GM23338 (cell line): ENCODE measurements around the gene DCLK2. TPM values are rescaled to one million over a fixed set of nuclear protein-coding genes. Genes with fewer than 3 reads are reported as not detected.

ENCODE experiments used
- ATAC-seq: fragments of 200-7000 bp; cut with Tn5 transposase; 3 replicates; pipeline ENCODE4 v1.9.1; 2020
- DNase-seq: peaks from one replicate; pipeline ENCODE4 v3.0.0-alpha.2; 2015; ENCODE audit warnings: low spot score
- H2AFZ ChIP-seq: fragments of 200-600 bp; sonication (generic); 2 replicates; pipeline ENCODE4 v1.8.0; 2016; ENCODE audit warnings: antibody characterized with exemption, mild to moderate bottlenecking, moderate library complexity
- H3F3A ChIP-seq: fragments of 200-600 bp; sonication (generic); replicated peaks from 2 replicates; pipeline ENCODE4 v1.8.0; 2017; ENCODE audit warnings: antibody characterized with exemption, mixed run types, low read depth
- H3K27ac ChIP-seq: fragments of 200-600 bp; sonication (generic); 2 replicates; pipeline ENCODE4 v1.6.1; 2016; ENCODE audit warnings: low read depth
- H3K27me3 ChIP-seq: fragments of 200-600 bp; sonication (generic); 2 replicates; pipeline ENCODE4 v1.8.0; 2016; ENCODE audit warnings: mild to moderate bottlenecking, mixed run types, moderate library complexity; ENCODE audit not compliant: insufficient read depth
- H3K36me3 ChIP-seq: fragments of 200-600 bp; sonication (generic); 2 replicates; pipeline ENCODE4 v1.8.0; 2016; ENCODE audit warnings: mild to moderate bottlenecking; ENCODE audit not compliant: insufficient read depth
- H3K4me1 ChIP-seq: fragments of 200-600 bp; sonication (generic); 2 replicates; pipeline ENCODE4 v1.8.0; 2016; ENCODE audit warnings: mild to moderate bottlenecking, moderate library complexity; ENCODE audit not compliant: insufficient read depth
- H3K4me2 ChIP-seq: fragments of 200-600 bp; sonication (generic); 2 replicates; pipeline ENCODE4 v1.7.1; 2017; ENCODE audit warnings: mixed run types
- H3K4me3 ChIP-seq: fragments of 200-600 bp; sonication (generic); 2 replicates; pipeline ENCODE4 v1.6.1; 2016; ENCODE audit warnings: mixed run types
- H3K79me2 ChIP-seq: fragments of 200-600 bp; sonication (generic); replicated peaks from 2 replicates; pipeline ENCODE4 v1.8.0; 2017; ENCODE audit warnings: mild to moderate bottlenecking; ENCODE audit not compliant: insufficient read depth
- H3K9me2 ChIP-seq: fragments of 200-600 bp; sonication (generic); 2 replicates; pipeline ENCODE4 v1.8.0; 2017; ENCODE audit not compliant: insufficient read depth
- H4K20me1 ChIP-seq: fragments of 200-600 bp; sonication (generic); replicated peaks from 2 replicates; pipeline ENCODE4 v1.8.0; 2017; ENCODE audit warnings: mild to moderate bottlenecking; ENCODE audit not compliant: insufficient read depth
- H3K27ac Mint-ChIP-seq: 2 replicates; pipeline ENCODE4 v1.8.0; 2020; ENCODE audit warnings: inconsistent platforms, mild to moderate bottlenecking, moderate library complexity, mixed read lengths
- H3K27me3 Mint-ChIP-seq: 3 replicates; pipeline ENCODE4 v1.8.0; 2022; ENCODE audit warnings: low read depth, mild to moderate bottlenecking, moderate library complexity, mixed read lengths, inconsistent platforms; ENCODE audit not compliant: insufficient read depth, poor library complexity
- H3K36me3 Mint-ChIP-seq: 3 replicates; pipeline ENCODE4 v1.8.0; 2021; ENCODE audit warnings: low read depth, mild to moderate bottlenecking, inconsistent platforms, moderate library complexity, mixed read lengths
- H3K4me1 Mint-ChIP-seq: 3 replicates; pipeline ENCODE4 v1.8.0; 2020; ENCODE audit warnings: mild to moderate bottlenecking, inconsistent platforms, mixed read lengths
- H3K4me3 Mint-ChIP-seq: 3 replicates; pipeline ENCODE4 v1.8.0; 2021; ENCODE audit warnings: moderate library complexity, mild to moderate bottlenecking, inconsistent platforms, mixed read lengths
- H3K9me3 Mint-ChIP-seq: 3 replicates; pipeline ENCODE4 v1.8.0; 2020; ENCODE audit warnings: moderate library complexity, mild to moderate bottlenecking, inconsistent platforms, mixed read lengths
- CREB1 ChIP-seq: fragments of 250-450 bp; sonication (Bioruptor Pico); IDR thresholded peaks from 2 replicates; pipeline ENCODE4 v1.5.0; 2020; ENCODE audit warnings: low read depth, mild to moderate bottlenecking, moderate library complexity
- CTCF ChIP-seq, 2 experiments: fragments of 200-600 bp in 1 of 2; sonication (generic) in 1 of 2; conservative IDR thresholded peaks; 2 replicates each; pipeline versions ENCODE4 v1.5.1 to v1.6.1; 2016 to 2017; ENCODE audit warnings: antibody characterized with exemption in 2 of 2, low read depth in 2 of 2, mild to moderate bottlenecking in 2 of 2, moderate library complexity in 1 of 2
- ETS1 ChIP-seq: IDR thresholded peaks from 2 replicates; pipeline ENCODE4 v1.6.1; 2016; ENCODE audit warnings: antibody characterized with exemption
- EZH2 ChIP-seq: fragments of 200-600 bp; sonication (generic); IDR thresholded peaks from one replicate; pipeline ENCODE4 v1.8.0; 2017; ENCODE audit warnings: antibody characterized with exemption, mild to moderate bottlenecking, low read depth; ENCODE audit not compliant: unreplicated experiment
- EZH2phosphoT487 ChIP-seq: fragments of 200-600 bp; sonication (generic); IDR thresholded peaks from one replicate; pipeline ENCODE4 v1.8.1; 2018; ENCODE audit warnings: antibody characterized with exemption; ENCODE audit not compliant: unreplicated experiment
- NANOG ChIP-seq: IDR thresholded peaks from 2 replicates; pipeline ENCODE4 v1.6.1; 2016; ENCODE audit warnings: antibody characterized with exemption, borderline replicate concordance
- POLR2AphosphoS5 ChIP-seq: IDR thresholded peaks from 2 replicates; pipeline ENCODE4 v1.6.1; 2016; ENCODE audit warnings: antibody characterized with exemption, low read depth
- polyA plus RNA-seq: library from polyadenylated mRNA; unstranded; fragments of >200 nt; fragmentation: Nextera tagmentation; extraction: Ambion mirVana; gene quantifications from 2 replicates; pipeline ENCODE4 v1.2.1, GENCODE V29; 2016
- total RNA-seq: library from RNA; depleted of rRNA; stranded (reverse); fragments of >200 nt; shearing (Covaris generic); gene quantifications from 2 replicates; pipeline ENCODE4 v1.2.3, GENCODE V29; 2014
- TF ChIP-seq, protein P1 (sequence below): fragments of 250-450 bp; sonication (Bioruptor Pico); IDR thresholded peaks from 2 replicates; pipeline ENCODE4 v1.5.0; 2020; ENCODE audit warnings: mild to moderate bottlenecking, moderate library complexity

DCLK2 gene
- total and polyA plus RNA-seq, 2 experiments from 2014 or later, result 0.49 TPM; not detected in 1

DNA sequence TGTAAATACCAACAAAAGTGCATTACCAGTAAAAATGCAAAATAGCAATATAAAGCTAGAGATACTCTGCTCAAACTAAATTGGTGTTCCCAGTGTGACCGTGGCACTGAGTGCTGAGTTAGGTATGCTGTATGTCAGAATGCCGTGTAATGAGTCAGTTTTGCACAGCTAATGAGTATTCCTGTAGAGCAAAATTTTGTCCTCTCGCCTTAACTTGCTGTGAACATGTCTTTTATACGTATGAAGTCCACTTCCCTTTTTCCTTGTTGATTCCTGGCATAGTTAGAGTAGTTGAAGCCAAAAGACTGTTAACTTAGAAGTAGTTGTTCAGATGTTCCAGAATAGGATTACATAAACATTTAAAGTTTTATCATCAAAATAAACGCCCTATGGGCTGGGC, 11.5 kb downstream of the DCLK2 start (continued):
- TF ChIP-seq CTCF (conservative IDR thresholded peaks at IDR 0.05; ENCODE audit: low read depth in 2 of 2), result no peak
- no peak for TF ChIP-seq EZH2phosphoT487
- no peak for TF ChIP-seq CREB1 (CRISPR knock-in tag)

GRCh38 chr4:150090836-150091235, 12.6 kb downstream of the DCLK2 start:
- DNase-seq (no peak), ATAC-seq (no peak)
- Histone ChIP-seq H3K27me3 (no peaks in the 10 kb centered on the region), H3F3A (no peaks in the 10 kb centered on the region), H3K9me2 (no peaks in the 10 kb centered on the region), H3K36me3 (no peaks in the 10 kb centered on the region), H3K27ac (no peak overlapping the region), H3K79me2 (no peaks in the 10 kb centered on the region), H2AFZ (no peak overlapping the region), H4K20me1 (no peaks in the 10 kb centered on the region), H3K4me1 (no peaks in the 10 kb centered on the region), H3K4me2 (no peak overlapping the region), H3K4me3 (no peak overlapping the region)
- Mint-ChIP-seq H3K4me1 (no peaks in the 10 kb centered on the region), H3K9me3 (no peaks in the 10 kb centered on the region), H3K27me3 (no peaks in the 10 kb centered on the region), H3K36me3 (no peaks in the 10 kb centered on the region), H3K27ac (no peak overlapping the region), H3K4me3 (no peak overlapping the region)
- no peak for TF ChIP-seq EZH2
- no peak for TF ChIP-seq EZH2phosphoT487
- TF ChIP-seq POLR2AphosphoS5, result no peak
- no peak for TF ChIP-seq NANOG
- TF ChIP-seq, protein P1, sequence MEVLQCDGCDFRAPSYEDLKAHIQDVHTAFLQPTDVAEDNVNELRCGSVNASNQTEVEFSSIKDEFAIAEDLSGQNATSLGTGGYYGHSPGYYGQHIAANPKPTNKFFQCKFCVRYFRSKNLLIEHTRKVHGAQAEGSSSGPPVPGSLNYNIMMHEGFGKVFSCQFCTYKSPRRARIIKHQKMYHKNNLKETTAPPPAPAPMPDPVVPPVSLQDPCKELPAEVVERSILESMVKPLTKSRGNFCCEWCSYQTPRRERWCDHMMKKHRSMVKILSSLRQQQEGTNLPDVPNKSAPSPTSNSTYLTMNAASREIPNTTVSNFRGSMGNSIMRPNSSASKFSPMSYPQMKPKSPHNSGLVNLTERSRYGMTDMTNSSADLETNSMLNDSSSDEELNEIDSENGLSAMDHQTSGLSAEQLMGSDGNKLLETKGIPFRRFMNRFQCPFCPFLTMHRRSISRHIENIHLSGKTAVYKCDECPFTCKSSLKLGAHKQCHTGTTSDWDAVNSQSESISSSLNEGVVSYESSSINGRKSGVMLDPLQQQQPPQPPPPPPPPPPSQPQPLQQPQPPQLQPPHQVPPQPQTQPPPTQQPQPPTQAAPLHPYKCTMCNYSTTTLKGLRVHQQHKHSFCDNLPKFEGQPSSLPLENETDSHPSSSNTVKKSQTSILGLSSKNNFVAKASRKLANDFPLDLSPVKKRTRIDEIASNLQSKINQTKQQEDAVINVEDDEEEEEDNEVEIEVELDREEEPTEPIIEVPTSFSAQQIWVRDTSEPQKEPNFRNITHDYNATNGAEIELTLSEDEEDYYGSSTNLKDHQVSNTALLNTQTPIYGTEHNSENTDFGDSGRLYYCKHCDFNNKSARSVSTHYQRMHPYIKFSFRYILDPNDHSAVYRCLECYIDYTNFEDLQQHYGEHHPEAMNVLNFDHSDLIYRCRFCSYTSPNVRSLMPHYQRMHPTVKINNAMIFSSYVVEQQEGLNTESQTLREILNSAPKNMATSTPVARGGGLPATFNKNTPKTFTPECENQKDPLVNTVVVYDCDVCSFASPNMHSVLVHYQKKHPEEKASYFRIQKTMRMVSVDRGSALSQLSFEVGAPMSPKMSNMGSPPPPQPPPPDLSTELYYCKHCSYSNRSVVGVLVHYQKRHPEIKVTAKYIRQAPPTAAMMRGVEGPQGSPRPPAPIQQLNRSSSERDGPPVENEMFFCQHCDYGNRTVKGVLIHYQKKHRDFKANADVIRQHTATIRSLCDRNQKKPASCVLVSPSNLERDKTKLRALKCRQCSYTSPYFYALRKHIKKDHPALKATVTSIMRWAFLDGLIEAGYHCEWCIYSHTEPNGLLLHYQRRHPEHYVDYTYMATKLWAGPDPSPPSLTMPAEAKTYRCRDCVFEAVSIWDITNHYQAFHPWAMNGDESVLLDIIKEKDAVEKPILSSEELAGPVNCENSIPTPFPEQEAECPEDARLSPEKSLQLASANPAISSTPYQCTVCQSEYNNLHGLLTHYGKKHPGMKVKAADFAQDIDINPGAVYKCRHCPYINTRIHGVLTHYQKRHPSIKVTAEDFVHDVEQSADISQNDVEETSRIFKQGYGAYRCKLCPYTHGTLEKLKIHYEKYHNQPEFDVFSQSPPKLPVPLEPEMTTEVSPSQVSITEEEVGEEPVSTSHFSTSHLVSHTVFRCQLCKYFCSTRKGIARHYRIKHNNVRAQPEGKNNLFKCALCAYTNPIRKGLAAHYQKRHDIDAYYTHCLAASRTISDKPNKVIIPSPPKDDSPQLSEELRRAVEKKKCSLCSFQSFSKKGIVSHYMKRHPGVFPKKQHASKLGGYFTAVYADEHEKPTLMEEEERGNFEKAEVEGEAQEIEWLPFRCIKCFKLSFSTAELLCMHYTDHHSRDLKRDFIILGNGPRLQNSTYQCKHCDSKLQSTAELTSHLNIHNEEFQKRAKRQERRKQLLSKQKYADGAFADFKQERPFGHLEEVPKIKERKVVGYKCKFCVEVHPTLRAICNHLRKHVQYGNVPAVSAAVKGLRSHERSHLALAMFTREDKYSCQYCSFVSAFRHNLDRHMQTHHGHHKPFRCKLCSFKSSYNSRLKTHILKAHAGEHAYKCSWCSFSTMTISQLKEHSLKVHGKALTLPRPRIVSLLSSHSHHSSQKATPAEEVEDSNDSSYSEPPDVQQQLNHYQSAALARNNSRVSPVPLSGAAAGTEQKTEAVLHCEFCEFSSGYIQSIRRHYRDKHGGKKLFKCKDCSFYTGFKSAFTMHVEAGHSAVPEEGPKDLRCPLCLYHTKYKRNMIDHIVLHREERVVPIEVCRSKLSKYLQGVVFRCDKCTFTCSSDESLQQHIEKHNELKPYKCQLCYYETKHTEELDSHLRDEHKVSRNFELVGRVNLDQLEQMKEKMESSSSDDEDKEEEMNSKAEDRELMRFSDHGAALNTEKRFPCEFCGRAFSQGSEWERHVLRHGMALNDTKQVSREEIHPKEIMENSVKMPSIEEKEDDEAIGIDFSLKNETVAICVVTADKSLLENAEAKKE, result no peak
- no peak for TF ChIP-seq CTCF (conservative IDR thresholded peaks at IDR 0.05; ENCODE audit: low read depth in 2 of 2)
- TF ChIP-seq ETS1, result no peak
